Left renal cortex interstitium (tissue), 4 donors: ENCODE measurements around the gene SELENON. TPM values are rescaled to one million over a fixed set of nuclear protein-coding genes. Genes with fewer than 3 reads are reported as not detected.
A peak's percentile ranks its signal among the peaks of the same experiment; 100 is the strongest.

ENCODE experiments used
- DNase-seq, 4 donors: peaks; one replicate each; pipeline ENCODE4 v3.0.0-alpha.2; 2013; ENCODE audit warnings: low read depth in 4 of 4, low spot score in 2 of 4, missing footprints in 1 of 4
- polyA plus RNA-seq, 4 donors: library from polyadenylated mRNA; unstranded; fragments of 120-200 nt; gene quantifications; one replicate each; pipeline ENCODE4 v1.2.1, GENCODE V29; 2013; ENCODE audit not compliant: insufficient read length in 4 of 4

The SELENON gene
- polyA plus RNA-seq, 4 donors: 76.3 to 93.2 (median 82.8) TPM

- DNase-seq: no peak
These were observed 12.2 kb upstream of the SELENON start for GRCh38 chr1:25787760-25788166.

DNA sequence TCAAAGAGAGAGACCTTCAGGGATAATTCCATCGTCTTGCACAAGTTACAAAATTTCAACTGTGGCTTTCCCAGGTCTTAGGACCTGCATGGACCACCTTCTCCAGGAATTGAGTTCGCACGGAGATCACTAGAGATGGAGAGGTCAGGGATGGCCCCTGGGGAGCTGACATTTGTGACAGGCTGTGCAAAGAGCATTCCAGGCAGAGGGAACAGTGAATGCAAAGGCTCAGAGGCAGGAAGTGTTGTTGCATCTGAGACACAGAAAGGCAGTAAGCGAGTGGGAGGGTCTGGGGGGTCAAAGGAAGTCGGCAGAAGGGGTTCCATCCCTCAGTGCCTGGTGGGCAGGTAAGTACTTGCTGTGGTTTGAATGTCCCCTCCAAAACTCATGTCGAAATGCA, 9.5 kb upstream of the SELENON start:
- no peak for DNase-seq

DNA sequence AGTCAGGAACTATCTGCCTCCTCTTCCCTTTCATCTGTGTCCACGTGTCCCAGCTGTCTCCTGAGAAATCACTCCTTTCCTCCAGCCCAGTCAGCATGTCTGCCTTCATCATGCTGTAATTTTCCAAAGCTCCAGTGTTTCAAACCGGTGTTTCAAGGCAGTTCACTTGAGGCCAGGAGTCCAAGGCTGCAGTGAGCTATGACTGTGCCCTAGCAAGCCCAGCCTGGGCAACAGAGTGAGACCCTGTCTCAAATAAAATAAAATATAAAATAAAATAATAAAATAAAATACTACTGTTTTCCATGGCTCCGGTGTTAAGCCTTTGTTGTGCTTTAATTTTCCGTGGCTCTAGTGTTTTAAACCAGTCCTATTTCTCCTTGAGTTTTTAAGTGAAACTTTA, 7.9 kb upstream of the SELENON start:
- no peak for DNase-seq

GRCh38 chr1:25793585-25794170, 6.3 kb upstream of the SELENON start:
- no peak for DNase-seq

DNA sequence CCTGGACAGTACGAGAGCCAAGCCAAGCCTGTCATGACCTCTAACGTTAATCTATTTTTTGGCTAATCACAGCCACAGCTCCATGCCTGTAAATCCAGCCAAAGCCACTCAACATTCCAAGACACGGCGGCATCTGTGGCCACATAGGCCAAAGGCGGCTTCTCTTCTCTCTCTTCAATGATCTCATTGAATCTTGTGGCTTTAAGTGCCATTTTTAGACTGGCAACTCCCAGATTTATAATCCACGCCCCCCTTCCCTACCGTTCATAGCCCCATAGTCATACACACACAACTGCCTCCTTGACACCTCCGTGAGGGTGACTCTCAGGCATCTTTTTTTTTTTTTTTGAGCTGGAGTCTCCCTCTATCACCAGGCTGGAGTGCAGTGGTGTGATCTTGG, 5.7 kb upstream of the SELENON start:
- no peak for DNase-seq

DNA sequence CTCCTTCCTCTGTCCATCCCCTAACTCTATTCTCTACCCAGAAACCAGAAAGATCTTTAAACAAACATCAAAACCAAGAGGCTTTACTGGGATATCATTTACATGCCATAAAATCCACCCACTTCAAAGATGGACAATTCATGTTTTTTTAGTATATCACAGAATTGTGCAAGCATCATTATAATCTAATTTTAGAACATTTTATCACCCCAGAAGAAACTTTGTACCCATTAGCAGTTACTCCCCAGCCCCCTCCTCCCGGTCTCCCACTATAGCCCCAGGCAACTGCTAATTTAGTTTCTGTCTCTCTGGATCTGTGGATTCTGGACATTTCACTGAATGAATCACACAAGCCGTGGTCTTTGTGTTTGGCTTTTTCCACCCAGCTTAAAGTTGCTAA, 4.8 kb upstream of the SELENON start:
- no peak for DNase-seq

- no peak for DNase-seq
These were observed 3.8 kb upstream of the SELENON start for GRCh38 chr1:25795946-25796810.

GRCh38 chr1:25796811-25797458, 3.1 kb upstream of the SELENON start:
- DNase-seq: peak in 1 of 4 donors; percentile 78

DNA sequence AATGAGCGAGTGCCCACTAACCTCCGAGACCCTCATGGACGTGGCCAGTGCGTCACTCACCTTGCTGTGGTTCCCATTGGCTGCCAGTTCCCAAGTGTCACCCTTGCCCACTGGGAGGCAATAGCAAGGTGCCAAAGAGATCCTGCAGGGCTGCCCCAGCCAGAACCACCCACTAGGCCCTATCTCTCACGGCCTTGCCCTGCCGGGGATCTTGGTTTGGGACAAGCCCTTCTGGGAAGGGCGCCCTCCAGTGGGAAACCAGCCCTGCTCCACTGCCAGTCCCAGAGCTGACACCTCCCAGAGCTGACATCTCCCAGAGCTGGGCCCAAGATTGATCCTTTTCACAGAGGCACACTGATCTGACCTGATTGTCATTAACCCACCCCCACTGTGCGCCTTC, 2.1 kb upstream of the SELENON start:
- no peak for DNase-seq

GRCh38 chr1:25798666-25799351, 1.2 kb upstream of the SELENON start:
- no peak for DNase-seq

- no peak for DNase-seq
These were observed 550 bp upstream of the SELENON start for GRCh38 chr1:25799352-25799934.

DNA sequence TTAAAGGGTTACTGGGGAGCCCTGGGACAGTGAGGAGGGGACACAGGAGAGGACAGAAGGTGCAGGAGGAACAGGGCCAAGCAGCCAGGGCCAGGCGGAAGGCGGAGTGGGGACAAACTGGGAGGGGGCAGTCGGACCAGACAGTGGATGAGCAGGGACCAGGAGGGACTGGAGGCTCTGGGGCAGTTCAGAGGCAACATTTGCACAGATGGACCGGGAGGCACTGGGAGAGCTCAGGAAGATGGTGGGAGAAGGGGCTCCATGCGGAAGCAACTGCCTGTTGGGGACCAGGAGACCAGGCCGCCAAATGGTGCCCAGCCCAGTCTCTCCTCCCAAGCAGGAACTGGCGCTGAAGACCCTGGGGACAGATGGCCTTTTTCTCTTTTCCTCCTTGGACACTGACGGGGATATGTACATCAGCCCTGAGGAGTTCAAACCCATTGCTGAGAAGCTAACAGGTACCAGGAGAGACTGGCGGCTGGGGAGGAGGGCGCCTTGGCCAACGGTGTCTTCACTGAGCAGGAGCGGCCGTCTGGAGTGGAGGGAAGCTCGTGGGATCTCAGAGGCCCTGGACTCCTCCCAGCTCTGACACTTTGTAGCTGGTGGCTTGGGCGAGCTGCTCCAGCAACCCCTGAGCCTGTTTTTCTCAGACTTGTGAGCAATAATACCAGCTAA, 847 bp downstream of the SELENON start:
- DNase-seq: no peak

DNA sequence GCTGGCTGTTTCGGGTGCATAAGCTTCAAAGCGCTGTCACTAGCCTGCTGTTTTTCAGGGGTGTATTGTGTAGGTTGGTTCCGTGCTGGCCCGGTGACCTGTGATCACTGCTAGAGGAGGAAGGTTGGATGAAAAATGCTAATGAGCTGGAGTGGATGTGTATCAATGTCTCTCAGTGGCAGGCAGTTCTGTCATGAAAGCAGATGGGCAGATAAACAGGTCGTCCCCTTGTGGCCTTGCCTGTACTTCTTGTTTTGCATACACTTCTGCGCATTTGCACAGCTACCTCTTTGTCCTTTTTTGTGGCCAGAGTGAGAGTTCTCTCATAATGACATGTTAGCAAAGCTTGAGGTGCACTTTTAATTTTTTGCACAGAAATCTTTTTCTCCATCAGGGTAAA, 2.9 kb downstream of the SELENON start:
- DNase-seq: no peak

DNA sequence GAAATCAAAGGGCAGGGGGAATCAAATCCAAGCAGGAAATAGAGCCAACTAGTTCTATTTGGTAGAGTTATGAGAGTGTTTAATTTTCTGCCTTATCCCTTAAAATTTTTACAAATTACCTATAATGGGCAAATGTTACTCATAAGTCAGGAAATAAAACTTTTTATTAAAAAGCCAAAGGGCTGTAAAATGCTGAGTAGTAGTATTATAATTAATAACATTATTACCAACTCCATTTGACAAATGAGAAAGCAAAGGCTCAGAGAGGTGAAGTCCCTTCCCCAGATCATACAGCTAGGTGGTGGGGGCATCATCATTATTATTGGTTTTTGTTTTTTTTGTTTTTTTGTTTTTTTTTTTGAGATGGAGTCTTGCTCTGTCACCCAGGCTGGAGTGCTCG, 3.4 kb downstream of the SELENON start:
- DNase-seq: no peak

- no peak for DNase-seq
These were observed 4.4 kb downstream of the SELENON start for GRCh38 chr1:25804244-25804963.

GRCh38 chr1:25804964-25805862, 5.2 kb downstream of the SELENON start:
- DNase-seq: no peak

- no peak for DNase-seq
These were observed 5.9 kb downstream of the SELENON start for GRCh38 chr1:25805863-25806225.

- DNase-seq: no peak
These were observed 6.4 kb downstream of the SELENON start for GRCh38 chr1:25806418-25806817.
